Naive thymus-derived CD4-positive, alpha-beta T cell (primary cell): ENCODE data around the gene MFSD8. TPM values are rescaled to one million over a fixed set of nuclear protein-coding genes. Genes with fewer than 3 reads are reported as not detected.
A peak's percentile ranks its signal among the peaks of the same experiment; 100 is the strongest.
"Not testable (repeated sequence)": the region's sequence is repeated elsewhere in the genome, so short reads cannot be mapped to it uniquely, and the experiment has no call there.

Source experiments
- ATAC-seq: fragments of 150-1000 bp; cut with Tn5 transposase; 2 replicates; pipeline ENCODE4 v1.10.0; 2021; ENCODE audit warnings: mild to moderate bottlenecking, moderate library complexity
- CTCF ChIA-PET: fragments of 350-600 bp; sonication (Branson Sonifier 250); formaldehyde crosslinking; loops from one replicate; lab custom pipeline; 2021; ENCODE audit warnings: antibody characterized with exemption; lab: Charles Lee
- POLR2A ChIA-PET: fragments of 350-600 bp; sonication (Branson Sonifier 250); formaldehyde crosslinking; loops from one replicate; lab custom pipeline; 2021; ENCODE audit warnings: antibody characterized with exemption, inconsistent platforms; lab: Charles Lee
- DNase-seq, 9 donors: peaks; one replicate each; pipeline versions ENCODE4 v3.0.0 to v3.0.0-alpha.2; 2020 to 2022; ENCODE audit warnings: mixed read lengths in 1 of 9
- H3K27ac ChIP-seq: one replicate; pipeline ENCODE4 v1.7.0; 2013; ENCODE audit warnings: mild to moderate bottlenecking, low read depth, low read length, moderate library complexity
- H3K27me3 ChIP-seq, 2 donors: one replicate each; pipeline ENCODE4 v1.7.0; 2013; ENCODE audit warnings: low read length in 2 of 2, mild to moderate bottlenecking in 2 of 2, moderate library complexity in 2 of 2; ENCODE audit not compliant: control insufficient read depth in 2 of 2, insufficient read depth in 2 of 2
- H3K36me3 ChIP-seq, 3 experiments: 1 replicate in 2 of 3; 2 replicates in 1 of 3; pipeline ENCODE4 v1.7.0; 2013; ENCODE audit warnings: low read length in 3 of 3, mild to moderate bottlenecking in 3 of 3, moderate library complexity in 1 of 3; ENCODE audit not compliant: insufficient read depth in 3 of 3, control insufficient read depth in 2 of 3
- H3K4me1 ChIP-seq, 2 donors: one replicate each; pipeline ENCODE4 v1.7.0; 2013; ENCODE audit warnings: low read length in 2 of 2, mild to moderate bottlenecking in 2 of 2, moderate library complexity in 1 of 2; ENCODE audit not compliant: control insufficient read depth in 2 of 2, insufficient read depth in 2 of 2
- H3K4me3 ChIP-seq: 2 replicates; pipeline ENCODE4 v1.7.0; 2013; ENCODE audit warnings: mild to moderate bottlenecking, low read length
- H3K9me3 ChIP-seq, 3 experiments: 1 replicate in 2 of 3; 2 replicates in 1 of 3; pipeline ENCODE4 v1.7.0; 2013; ENCODE audit warnings: low read length in 3 of 3; ENCODE audit not compliant: control insufficient read depth in 2 of 3
- H3K27ac Mint-ChIP-seq, 9 donors: one replicate each; pipeline ENCODE4 v1.8.0; 2020 to 2022; ENCODE audit warnings: mixed read lengths in 9 of 9, mild to moderate bottlenecking in 8 of 9, moderate library complexity in 5 of 9, inconsistent platforms in 2 of 9
- H3K27me3 Mint-ChIP-seq, 5 donors: one replicate each; pipeline ENCODE4 v1.8.0; 2021 to 2022; ENCODE audit warnings: mixed read lengths in 5 of 5, mild to moderate bottlenecking in 1 of 5
- H3K36me3 Mint-ChIP-seq, 5 donors: one replicate each; pipeline ENCODE4 v1.8.0; 2020 to 2022; ENCODE audit warnings: mixed read lengths in 5 of 5, mild to moderate bottlenecking in 3 of 5, inconsistent platforms in 1 of 5
- H3K4me1 Mint-ChIP-seq, 7 donors: one replicate each; pipeline ENCODE4 v1.8.0; 2020 to 2022; ENCODE audit warnings: mixed read lengths in 7 of 7, mild to moderate bottlenecking in 3 of 7, inconsistent platforms in 1 of 7
- H3K4me3 Mint-ChIP-seq, 10 donors: one replicate each; pipeline ENCODE4 v1.8.0; 2020 to 2022; ENCODE audit warnings: mild to moderate bottlenecking in 10 of 10, mixed read lengths in 10 of 10, moderate library complexity in 6 of 10, inconsistent platforms in 2 of 10
- H3K9me3 Mint-ChIP-seq, 11 donors: one replicate each; pipeline ENCODE4 v1.8.0; 2020 to 2022; ENCODE audit warnings: mixed read lengths in 11 of 11, mild to moderate bottlenecking in 4 of 11, inconsistent platforms in 1 of 11, moderate library complexity in 1 of 11
- intact Hi-C, 2 donors: fragments of 100-400 bp; cut with micrococcal nuclease; formaldehyde crosslinking; loops; one replicate each; pipeline ENCODE4 v1.15.1; 2023
- polyA plus RNA-seq, 2 donors: library from polyadenylated mRNA; unstranded; fragments of 300-500 nt; fragmentation: Illumina TruSeq; gene quantifications; one replicate each; pipeline ENCODE4 v1.2.3, GENCODE V29; 2021
- total RNA-seq, 6 experiments: library from RNA in 5 of 6; stranded (reverse) in 5 of 6; gene quantifications; 1 replicate in 5 of 6; 2 replicates in 1 of 6; pipeline ENCODE4 v1.2.3 and lab custom pipeline; 2021 to 2026

The MFSD8 gene
- total and polyA plus RNA-seq, 7 experiments from 2014 or later = 6.8 to 54.5 (median 20.7) TPM

GRCh38 chr4:127899682-127900081 lies 65.3 kb downstream of the MFSD8 start:
- H3K9me3 ChIP-seq, DNase-seq, H3K27ac Mint-ChIP-seq, H3K4me1 ChIP-seq, intact Hi-C loops, H3K4me3 Mint-ChIP-seq, H3K36me3 ChIP-seq, CTCF ChIA-PET, POLR2A ChIA-PET, H3K4me3 ChIP-seq, ATAC-seq, H3K27ac ChIP-seq, H3K27me3 Mint-ChIP-seq, H3K4me1 Mint-ChIP-seq, H3K27me3 ChIP-seq: not testable (repeated sequence)
- Mint-ChIP-seq H3K36me3 (peaks cover 0 to 28% (median 5%) of the 10 kb centered on the region in 5 donors), H3K9me3 (peaks cover 0 to 14% (median 5%) of the 10 kb centered on the region in 11 donors)

- Mint-ChIP-seq H3K27me3 (no peaks in the 10 kb centered on the region), H3K4me3 (no peak overlapping the region), H3K36me3 (peaks cover 4 to 39% (median 7%) of the 10 kb centered on the region in 5 donors), H3K4me1 (peaks cover 0 to 4% (median 0%) of the 10 kb centered on the region in 7 donors), H3K9me3 (peaks cover 0 to 11% (median 0%) of the 10 kb centered on the region in 11 donors), H3K27ac (no peak overlapping the region)
- intact Hi-C loops = no loop called here
- no peaks in the 10 kb centered on the region for H3K9me3 ChIP-seq
- no peaks in the 10 kb centered on the region for H3K36me3 ChIP-seq
- no peak overlapping the region for H3K27ac ChIP-seq
- POLR2A ChIA-PET = no interaction called here
- no peak for ATAC-seq
- no peaks in the 10 kb centered on the region for H3K27me3 ChIP-seq
- CTCF ChIA-PET = interaction anchor here (0.6 kb wide), 1 partner anchor 11 kb away, joined by 4 read pairs; no protein-coding TSS in a partner anchor
- no peaks in the 10 kb centered on the region for H3K4me1 ChIP-seq
- DNase-seq = no peak
- no peak overlapping the region for H3K4me3 ChIP-seq
Observed at GRCh38 chr4:127896528-127896927, 68.4 kb downstream of the MFSD8 start.

GRCh38 chr4:127896069-127896468 lies 68.9 kb downstream of the MFSD8 start:
- Mint-ChIP-seq H3K9me3 (peaks cover 0 to 8% (median 0%) of the 10 kb centered on the region in 11 donors), H3K27ac (no peak overlapping the region), H3K36me3 (peaks cover 4 to 35% (median 7%) of the 10 kb centered on the region in 5 donors), H3K4me1 (peaks cover 0 to 4% (median 0%) of the 10 kb centered on the region in 7 donors), H3K4me3 (no peak overlapping the region), H3K27me3 (no peaks in the 10 kb centered on the region)
- ATAC-seq (no peak), DNase-seq (no peak)
- intact Hi-C loops = no loop called here
- no peaks in the 10 kb centered on the region for H3K9me3 ChIP-seq
- no peak overlapping the region for H3K4me3 ChIP-seq
- H3K4me1 ChIP-seq = no peaks in the 10 kb centered on the region
- no peaks in the 10 kb centered on the region for H3K36me3 ChIP-seq
- ChIA-PET POLR2A (no interaction called here), CTCF (no interaction called here)
- no peak overlapping the region for H3K27ac ChIP-seq
- no peaks in the 10 kb centered on the region for H3K27me3 ChIP-seq

GRCh38 chr4:127889903-127890302 lies 75.1 kb downstream of the MFSD8 start:
- Mint-ChIP-seq H3K4me1 (peaks cover 0 to 35% (median 0%) of the 10 kb centered on the region in 7 donors), H3K27ac (no peak overlapping the region), H3K4me3 (no peak overlapping the region), H3K9me3 (no peaks in the 10 kb centered on the region), H3K27me3 (no peaks in the 10 kb centered on the region), H3K36me3 (peaks cover 4 to 29% (median 9%) of the 10 kb centered on the region in 5 donors)
- Histone ChIP-seq H3K4me1 (no peaks in the 10 kb centered on the region), H3K27ac (no peak overlapping the region), H3K27me3 (no peaks in the 10 kb centered on the region), H3K4me3 (no peak overlapping the region), H3K9me3 (no peaks in the 10 kb centered on the region), H3K36me3 (no peaks in the 10 kb centered on the region)
- ChIA-PET POLR2A (interaction anchor here (0.6 kb wide), 1 partner anchor 284 kb away, joined by 3 read pairs; no protein-coding TSS in a partner anchor), CTCF (interaction anchor here (0.7 kb wide), 1 partner anchor 1190 kb away, joined by 3 read pairs; no protein-coding TSS in a partner anchor)
- intact Hi-C loops = loop anchor here in 1 of 2 donors (1.0 kb wide), 1 partner anchor 10 kb away; the partner anchor contains the start of gene PLK4
- no peak for DNase-seq
- ATAC-seq = no peak

GRCh38 chr4:127888559-127888958 lies 76.4 kb downstream of the MFSD8 start:
- intact Hi-C loops = no loop called here
- Histone ChIP-seq H3K27ac (no peak overlapping the region), H3K4me3 (no peak overlapping the region), H3K4me1 (no peaks in the 10 kb centered on the region), H3K27me3 (no peaks in the 10 kb centered on the region), H3K36me3 (no peaks in the 10 kb centered on the region), H3K9me3 (no peaks in the 10 kb centered on the region)
- Mint-ChIP-seq H3K4me1 (peaks cover 0 to 36% (median 0%) of the 10 kb centered on the region in 7 donors), H3K4me3 (no peak overlapping the region), H3K9me3 (no peaks in the 10 kb centered on the region), H3K36me3 (peaks cover 0 to 23% (median 6%) of the 10 kb centered on the region in 5 donors), H3K27me3 (no peaks in the 10 kb centered on the region), H3K27ac (peak overlapping the region in 1 of 9 donors; percentile 26)
- no peak for ATAC-seq
- CTCF ChIA-PET = no interaction called here
- no peak for DNase-seq
- POLR2A ChIA-PET = no interaction called here

- peak overlapping the region; percentile 75 for H3K27ac ChIP-seq
- no peaks in the 10 kb centered on the region for H3K27me3 ChIP-seq
- H3K9me3 ChIP-seq = no peaks in the 10 kb centered on the region
- peak overlapping the region in 7 of 9 donors; percentile 20 to 99 (median 97) for H3K27ac Mint-ChIP-seq
- H3K4me3 Mint-ChIP-seq = peak overlapping the region; percentile 90 to 99 (median 97)
- ATAC-seq (no peak), DNase-seq (peak in 2 of 9 donors; percentile 8 to 10)
- H3K4me3 ChIP-seq = peak overlapping the region; percentile 93
- peaks cover 0 to 9% (median 5%) of the 10 kb centered on the region in 5 donors for H3K36me3 Mint-ChIP-seq
- POLR2A ChIA-PET = interaction anchor here (1.1 to 3.6 kb wide), 3 partner anchors 11 to 179 kb away, joined by 3 to 27 read pairs (median 9); partner anchors contain the start of genes ABHD18, LARP1B and MFSD8
- H3K4me1 ChIP-seq = peaks cover 4 to 10% of the 10 kb centered on the region in 2 donors
- CTCF ChIA-PET = interaction anchor here (1.6 kb wide), 1 partner anchor 84 kb away, joined by 8 read pairs; the partner anchor contains the start of genes ABHD18 and MFSD8
- H3K9me3 Mint-ChIP-seq = peaks cover 0 to 5% (median 0%) of the 10 kb centered on the region in 11 donors
- peaks cover 0 to 3% (median 0%) of the 10 kb centered on the region in 5 donors for H3K27me3 Mint-ChIP-seq
- intact Hi-C loops = loop anchor here in 1 of 2 donors (2.0 kb wide), 3 partner anchors 99 to 1211 kb away; partner anchors contain the start of genes HSPA4L and SCLT1
- H3K36me3 ChIP-seq = peaks cover 0 to 5% (median 0%) of the 10 kb centered on the region in 3 experiments
- H3K4me1 Mint-ChIP-seq = peaks cover 4 to 40% (median 28%) of the 10 kb centered on the region in 7 donors
Observed at GRCh38 chr4:127881563-127881864, 83.5 kb downstream of the MFSD8 start.
